Measurements from ENCODE around the gene CAMSAP2.

- TF ChIP-seq EZH2 (IDR thresholded peaks at IDR 0.05; ENCODE audit: borderline replicate concordance, low read length) (no peak), CTCF (IDR thresholded peaks at IDR 0.05; ENCODE audit: low read length) (no peak)
These were observed 46.4 kb upstream of the CAMSAP2 start for GRCh38 chr1:200692316-200692715.
